ENCODE measurements around the gene COX4I1.

The COX4I1 gene

DNA sequence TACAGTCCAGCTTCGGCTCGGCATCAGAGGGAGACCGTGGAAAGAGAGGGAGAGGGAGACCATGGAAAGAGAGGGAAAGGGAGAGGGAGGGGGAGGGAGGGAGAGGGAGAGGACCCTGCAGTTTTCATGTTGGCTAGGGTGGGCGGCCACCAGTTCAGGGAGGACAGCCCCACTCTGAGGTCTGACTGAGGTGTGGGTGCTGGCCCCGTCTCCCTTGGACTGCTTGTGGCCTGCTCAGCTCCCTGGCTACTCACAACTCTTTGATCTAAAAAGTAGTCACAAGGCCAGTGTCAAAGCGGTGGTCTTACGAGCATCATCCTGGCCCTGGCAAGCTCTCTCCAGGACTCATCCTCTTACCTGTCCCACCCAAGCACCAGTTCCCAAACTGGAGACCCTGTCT lies 9.4 kb downstream of the COX4I1 start:
- no peak overlapping the region for H3K4me3 ChIP-seq (ENCODE audit: low read depth, low read length)
- TF ChIP-seq, protein P1, sequence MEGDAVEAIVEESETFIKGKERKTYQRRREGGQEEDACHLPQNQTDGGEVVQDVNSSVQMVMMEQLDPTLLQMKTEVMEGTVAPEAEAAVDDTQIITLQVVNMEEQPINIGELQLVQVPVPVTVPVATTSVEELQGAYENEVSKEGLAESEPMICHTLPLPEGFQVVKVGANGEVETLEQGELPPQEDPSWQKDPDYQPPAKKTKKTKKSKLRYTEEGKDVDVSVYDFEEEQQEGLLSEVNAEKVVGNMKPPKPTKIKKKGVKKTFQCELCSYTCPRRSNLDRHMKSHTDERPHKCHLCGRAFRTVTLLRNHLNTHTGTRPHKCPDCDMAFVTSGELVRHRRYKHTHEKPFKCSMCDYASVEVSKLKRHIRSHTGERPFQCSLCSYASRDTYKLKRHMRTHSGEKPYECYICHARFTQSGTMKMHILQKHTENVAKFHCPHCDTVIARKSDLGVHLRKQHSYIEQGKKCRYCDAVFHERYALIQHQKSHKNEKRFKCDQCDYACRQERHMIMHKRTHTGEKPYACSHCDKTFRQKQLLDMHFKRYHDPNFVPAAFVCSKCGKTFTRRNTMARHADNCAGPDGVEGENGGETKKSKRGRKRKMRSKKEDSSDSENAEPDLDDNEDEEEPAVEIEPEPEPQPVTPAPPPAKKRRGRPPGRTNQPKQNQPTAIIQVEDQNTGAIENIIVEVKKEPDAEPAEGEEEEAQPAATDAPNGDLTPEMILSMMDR (IDR thresholded peaks at IDR 0.05; ENCODE audit: low read depth, low read length) = no peak
- H3K27me3 ChIP-seq (ENCODE audit: insufficient read depth, low read depth, severe bottlenecking) = no peaks in the 10 kb centered on the region
- no peak overlapping the region for H3K27ac ChIP-seq
- H3K9me3 ChIP-seq (ENCODE audit: severe bottlenecking) = no peaks in the 10 kb centered on the region
- no peak for DNase-seq
- H3K36me3 ChIP-seq = peaks cover 5% of the 10 kb centered on the region; the same call in 1 of the 2 replicates

DNA sequence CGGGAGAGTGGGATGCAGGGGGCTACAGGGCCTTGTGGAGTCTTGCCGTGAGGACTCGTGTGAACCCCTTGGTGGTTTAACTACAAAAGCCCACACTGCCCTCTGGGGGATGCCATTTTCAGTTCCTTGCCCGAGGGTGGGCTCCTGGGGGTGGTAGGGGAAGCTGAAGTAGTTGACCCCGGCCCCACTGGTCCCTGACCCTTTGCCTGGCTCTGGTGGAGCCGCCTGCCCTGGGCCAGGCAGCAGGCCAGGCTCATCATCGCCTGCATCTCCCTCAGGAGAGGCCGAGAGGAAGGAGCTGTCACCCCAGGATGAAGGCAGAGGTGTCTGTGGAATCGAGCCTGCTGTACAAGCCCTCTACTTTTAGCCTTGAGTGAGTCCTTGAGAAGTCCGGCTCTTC lies 10.2 kb downstream of the COX4I1 start:
- TF ChIP-seq, protein P1 (IDR thresholded peaks at IDR 0.05; ENCODE audit: low read depth, low read length) = no peak
- Histone ChIP-seq H3K36me3 (peaks cover 5% of the 10 kb centered on the region; the same call in 1 of the 2 replicates), H3K27ac (no peak overlapping the region), H3K9me3 (ENCODE audit: severe bottlenecking) (no peaks in the 10 kb centered on the region), H3K27me3 (ENCODE audit: insufficient read depth, low read depth, severe bottlenecking) (no peaks in the 10 kb centered on the region), H3K4me3 (ENCODE audit: low read depth, low read length) (no peak overlapping the region)
- DNase-seq = no peak

DNA sequence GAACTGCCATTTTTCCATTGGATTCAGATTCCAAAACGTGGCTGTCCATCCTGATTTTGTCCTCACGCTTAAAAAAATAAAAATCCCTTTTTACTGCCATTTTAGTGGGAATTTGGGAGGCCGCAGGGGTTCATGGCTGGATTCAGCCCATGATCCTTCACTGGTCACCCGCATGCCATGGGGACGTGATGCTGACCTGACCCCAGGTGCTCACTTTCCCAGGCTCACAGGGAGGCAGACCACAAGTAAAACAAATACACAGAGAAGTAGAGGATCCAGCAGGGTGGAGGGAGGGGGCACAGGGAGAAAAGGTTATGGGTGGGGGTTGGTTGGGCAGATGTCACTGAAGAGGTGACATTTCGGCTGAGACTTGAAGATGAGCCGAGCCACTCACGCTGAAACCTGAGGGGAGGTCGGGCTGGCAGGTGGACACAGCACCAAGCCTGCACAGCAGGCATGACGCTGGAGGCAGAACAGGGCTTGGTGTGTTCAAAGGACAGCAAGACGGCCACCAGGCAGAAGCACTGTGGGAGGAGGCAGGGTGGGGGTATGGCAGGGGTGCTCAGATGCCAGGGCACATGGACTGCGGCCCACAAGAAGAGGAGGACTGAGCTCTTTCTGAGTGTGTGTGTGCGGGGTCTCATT lies 10.7 kb downstream of the COX4I1 start:
- Histone ChIP-seq H3K4me3 (ENCODE audit: low read depth, low read length) (no peak overlapping the region), H3K9me3 (ENCODE audit: severe bottlenecking) (no peaks in the 10 kb centered on the region), H3K27me3 (ENCODE audit: insufficient read depth, low read depth, severe bottlenecking) (no peaks in the 10 kb centered on the region), H3K27ac (no peak overlapping the region), H3K36me3 (peaks cover 5% of the 10 kb centered on the region; the same call in 1 of the 2 replicates)
- no peak for DNase-seq
- TF ChIP-seq, protein P1 (IDR thresholded peaks at IDR 0.05; ENCODE audit: low read depth, low read length) = no peak

DNA sequence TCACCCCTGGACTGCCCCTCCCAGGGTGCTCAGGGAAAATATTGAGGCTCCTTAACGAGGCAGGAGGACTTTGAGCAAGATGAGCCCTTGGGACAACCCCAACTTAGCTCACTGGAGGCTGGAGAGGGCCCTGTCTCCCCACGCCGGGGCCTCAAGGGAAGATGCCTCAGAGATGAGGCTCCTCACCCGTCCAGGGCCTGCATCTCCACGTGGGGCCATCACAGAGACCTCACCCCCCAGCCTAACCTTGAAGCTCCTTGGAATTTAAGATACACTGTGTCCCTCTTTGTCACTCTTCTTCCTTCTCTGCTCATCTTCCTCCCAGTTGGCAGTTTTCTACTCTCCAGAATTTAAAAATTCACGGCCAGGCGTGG lies 11.2 kb downstream of the COX4I1 start:
- no peak for DNase-seq
- TF ChIP-seq, protein P1 (IDR thresholded peaks at IDR 0.05; ENCODE audit: low read depth, low read length) = no peak
- H3K27ac ChIP-seq = no peak overlapping the region

DNA sequence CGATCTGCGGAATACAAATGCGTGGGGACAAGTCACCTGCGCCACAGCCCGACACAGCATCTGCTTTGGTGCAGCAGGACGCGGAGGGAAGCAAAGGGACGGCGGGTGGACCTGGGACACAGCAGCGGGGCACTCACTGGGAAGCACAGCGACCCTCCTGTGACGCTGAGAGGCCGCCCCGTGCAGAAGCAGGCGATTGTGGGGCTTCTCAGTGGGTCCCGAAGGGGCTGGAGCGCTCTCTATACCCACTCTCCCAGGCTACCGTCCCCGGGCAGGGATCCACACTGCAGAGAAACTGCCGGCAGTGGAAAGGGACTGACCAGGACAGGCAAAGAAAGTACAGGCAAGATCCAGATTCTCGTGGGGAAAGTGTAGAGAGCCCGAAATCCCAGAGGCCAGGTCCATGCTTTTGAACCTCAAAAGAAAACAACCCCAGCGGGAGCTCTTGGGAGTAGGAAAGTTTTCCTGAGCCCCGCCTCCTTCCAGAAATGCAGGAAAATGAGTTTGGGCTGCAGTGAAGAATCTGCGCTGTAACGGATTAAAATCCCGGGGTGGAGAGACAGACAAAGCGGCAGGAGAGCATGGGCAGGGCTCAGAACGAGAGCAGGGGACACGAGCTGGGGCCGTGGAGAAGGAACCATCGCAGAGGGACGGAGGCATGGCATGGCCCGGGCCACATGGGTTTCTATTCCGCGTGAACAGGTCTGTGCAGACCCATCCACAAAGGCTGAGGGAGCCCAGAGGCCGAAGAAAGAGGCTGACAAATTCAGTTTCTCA lies 12.7 kb downstream of the COX4I1 start:
- Histone ChIP-seq H3K9me3 (ENCODE audit: severe bottlenecking) (no peaks in the 10 kb centered on the region), H3K27me3 (ENCODE audit: insufficient read depth, low read depth, severe bottlenecking) (no peaks in the 10 kb centered on the region), H3K27ac (no peak overlapping the region), H3K4me3 (ENCODE audit: low read depth, low read length) (no peak overlapping the region), H3K36me3 (no peaks in the 10 kb centered on the region)
- DNase-seq = no peak
- TF ChIP-seq, protein P1 (IDR thresholded peaks at IDR 0.05; ENCODE audit: low read depth, low read length) = no peak

More for the DNA sequence above, 11.2 kb downstream of the COX4I1 start:
- Histone ChIP-seq H3K4me3 (ENCODE audit: low read depth, low read length) (no peak overlapping the region), H3K36me3 (peaks cover 5% of the 10 kb centered on the region; the same call in 1 of the 2 replicates), H3K27me3 (ENCODE audit: insufficient read depth, low read depth, severe bottlenecking) (no peaks in the 10 kb centered on the region), H3K9me3 (ENCODE audit: severe bottlenecking) (no peaks in the 10 kb centered on the region)
